HG03175 (cell line): ENCODE results near the gene HPRT1.
"Not testable (repeated sequence)": the region's sequence is repeated elsewhere in the genome, so short reads cannot be mapped to it uniquely, and the experiment has no call there.

ENCODE experiments used
- ATAC-seq: cut with Tn5 transposase; IDR thresholded peaks from one replicate; pipeline ENCODE4 v1.9.1; 2021; ENCODE audit warnings: mild to moderate bottlenecking, moderate library complexity; ENCODE audit not compliant: unreplicated experiment

The HPRT1 gene, protein sequence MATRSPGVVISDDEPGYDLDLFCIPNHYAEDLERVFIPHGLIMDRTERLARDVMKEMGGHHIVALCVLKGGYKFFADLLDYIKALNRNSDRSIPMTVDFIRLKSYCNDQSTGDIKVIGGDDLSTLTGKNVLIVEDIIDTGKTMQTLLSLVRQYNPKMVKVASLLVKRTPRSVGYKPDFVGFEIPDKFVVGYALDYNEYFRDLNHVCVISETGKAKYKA

GRCh38 chrX:134460005-134460861 lies at the start of gene HPRT1:
Gene HPRT1, plus strand, starts transcription at chrX:134460165. Its CDS starts 147 bp downstream, at chrX:134460312.
- peak; percentile 89 for ATAC-seq

DNA sequence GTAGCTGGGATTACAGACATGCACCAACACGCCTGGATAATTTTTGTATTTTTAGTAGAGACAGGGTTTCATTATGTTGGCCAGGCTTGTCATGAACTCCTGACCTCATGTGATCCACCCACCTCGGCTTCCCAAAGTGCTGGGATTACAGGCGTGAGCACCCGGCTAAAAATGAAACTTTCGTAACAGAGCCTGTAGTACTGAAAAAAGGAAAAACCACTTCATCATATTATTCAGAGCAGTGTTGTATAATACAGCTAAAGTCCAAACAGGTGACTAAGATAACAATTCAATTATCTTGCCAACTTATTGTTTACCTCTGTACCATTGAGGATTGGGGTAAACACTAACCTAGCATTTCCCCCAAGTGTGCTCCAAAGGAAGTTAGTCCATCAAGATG lies 43.9 kb upstream of the HPRT1 start:
- ATAC-seq: no peak

- ATAC-seq: no peak
These were observed 41.5 kb upstream of the HPRT1 start for GRCh38 chrX:134418317-134419113.

GRCh38 chrX:134419784-134420183 lies 40.2 kb upstream of the HPRT1 start:
- ATAC-seq: no peak

- no peak for ATAC-seq
These were observed 36.4 kb upstream of the HPRT1 start for GRCh38 chrX:134423606-134424005.

DNA sequence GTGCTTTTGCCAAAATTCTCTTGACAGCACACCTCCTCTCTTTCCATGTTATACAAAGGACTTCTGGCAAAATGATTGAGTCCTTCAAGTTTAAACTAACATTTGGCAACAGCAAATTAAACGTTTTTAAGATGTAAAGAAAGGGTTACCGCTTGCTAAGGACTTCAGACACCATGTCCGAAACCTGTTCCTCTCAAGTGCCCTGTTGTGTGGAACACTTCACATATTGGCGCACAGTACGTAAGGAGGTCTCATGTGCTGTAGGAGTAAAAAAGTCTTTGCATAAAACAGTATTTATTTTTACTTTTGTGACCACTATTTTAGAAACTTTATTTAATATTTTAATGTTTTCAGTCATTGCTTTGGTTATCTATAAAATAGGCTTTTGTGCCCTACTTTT lies 33.7 kb upstream of the HPRT1 start:
- no peak for ATAC-seq

GRCh38 chrX:134431894-134432293 lies 28.1 kb upstream of the HPRT1 start:
- no peak for ATAC-seq

DNA sequence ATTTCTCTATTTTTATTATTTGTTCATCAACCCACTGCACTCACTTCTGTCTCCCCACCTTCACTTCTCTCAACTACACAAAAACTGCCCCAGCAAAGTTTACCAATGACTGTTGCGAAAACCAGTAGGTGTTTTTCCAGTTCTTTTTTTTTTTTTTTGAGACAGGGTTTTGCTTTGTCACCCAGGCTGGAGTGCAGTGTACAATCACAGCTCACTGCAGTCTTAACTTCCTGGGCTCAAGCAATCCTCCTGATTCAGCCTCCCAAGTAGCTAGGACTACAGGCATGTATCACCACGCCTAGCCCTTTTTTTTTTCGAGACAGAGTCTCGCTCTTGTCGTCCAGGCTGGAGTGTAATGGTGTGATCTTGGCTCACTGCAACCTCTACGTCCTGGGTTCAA lies 24.1 kb upstream of the HPRT1 start:
- no peak for ATAC-seq

- ATAC-seq: no peak
These were observed 16.9 kb upstream of the HPRT1 start for GRCh38 chrX:134443020-134443419.

DNA sequence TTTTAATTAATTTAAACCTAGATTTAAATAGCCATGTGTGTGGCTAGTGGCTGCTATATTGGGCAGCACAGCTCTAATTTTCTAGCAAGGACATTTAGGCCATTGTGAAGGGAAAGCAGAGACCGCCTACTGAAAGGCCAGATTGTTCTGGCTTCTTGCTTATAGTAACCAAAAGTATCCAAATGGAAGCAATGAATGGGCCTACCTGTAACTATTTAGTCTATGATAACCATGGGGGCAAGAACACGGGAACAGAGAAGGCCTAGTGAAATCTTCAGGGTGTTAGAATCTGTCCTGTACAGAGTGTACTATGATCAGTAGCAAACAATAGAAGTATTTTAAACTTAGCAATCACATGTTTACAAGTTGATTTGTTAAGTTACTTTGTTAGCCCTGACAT lies 16.5 kb upstream of the HPRT1 start:
- ATAC-seq: no peak

- no peak for ATAC-seq
These were observed 15.3 kb upstream of the HPRT1 start for GRCh38 chrX:134444681-134445080.

DNA sequence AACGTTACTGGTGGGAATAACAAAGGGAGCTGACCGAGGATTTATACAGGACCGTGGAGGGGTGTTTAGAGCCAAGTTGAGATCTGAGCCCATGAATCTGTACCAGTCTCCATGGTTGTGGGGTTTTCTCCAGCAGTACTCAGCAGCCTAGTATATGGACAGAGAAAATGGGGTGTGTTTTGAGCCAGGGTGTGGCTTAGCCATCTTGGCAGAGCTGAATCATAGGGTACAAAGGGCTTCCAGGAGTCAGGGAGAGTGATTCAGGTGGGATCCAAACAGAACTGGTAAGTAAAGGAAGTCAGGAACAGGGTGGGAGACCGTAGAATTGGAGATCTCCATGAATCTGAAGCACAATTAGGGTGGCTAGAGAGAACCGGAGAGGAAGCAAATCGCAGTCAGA lies 7.4 kb upstream of the HPRT1 start:
- ATAC-seq: no peak

DNA sequence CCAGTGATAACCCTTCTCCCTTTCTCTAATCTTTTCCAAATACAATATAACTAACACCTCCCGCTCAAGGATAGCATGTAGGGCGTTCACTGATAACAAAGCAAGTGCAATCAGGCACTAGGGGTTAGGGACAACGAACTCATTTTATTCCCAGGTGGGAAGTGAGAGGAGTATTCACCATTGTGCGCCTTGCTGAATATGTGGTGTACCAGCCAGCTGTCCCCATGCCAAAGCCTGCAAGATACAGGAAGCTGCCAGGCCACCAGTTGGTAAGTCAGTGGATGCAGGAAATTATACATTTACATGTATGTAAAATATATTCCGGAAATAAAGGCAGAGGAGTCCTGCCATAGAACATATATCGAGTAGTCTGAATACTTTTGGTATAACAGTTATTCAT lies 6.3 kb upstream of the HPRT1 start:
- ATAC-seq: no peak

GRCh38 chrX:134454506-134454905 lies 5.5 kb upstream of the HPRT1 start:
- no peak for ATAC-seq

DNA sequence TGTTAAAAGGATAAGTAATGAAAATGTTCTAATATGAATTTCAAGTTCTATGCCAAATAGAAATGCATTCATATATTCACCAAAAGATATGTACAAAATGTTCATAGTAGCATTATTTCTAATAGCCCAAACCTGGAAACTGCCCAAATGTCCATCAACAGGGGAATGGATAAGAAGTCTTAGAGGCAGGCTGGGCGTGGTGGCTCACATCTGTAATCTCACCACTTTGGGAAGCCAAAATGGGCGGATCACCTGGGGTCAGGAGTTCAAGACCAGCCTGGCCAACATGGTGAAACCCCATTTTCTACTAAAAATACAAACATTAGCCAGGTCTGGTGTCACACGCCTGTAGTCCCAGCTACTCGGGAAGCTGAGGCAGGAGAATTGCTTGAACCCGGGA lies 2.3 kb upstream of the HPRT1 start:
- ATAC-seq: no peak

- peak; percentile 22 for ATAC-seq
These were observed 321 bp upstream of the HPRT1 start for GRCh38 chrX:134459683-134460004.

- no peak for ATAC-seq
These were observed 876 bp downstream of the HPRT1 start for GRCh38 chrX:134460862-134461220.

GRCh38 chrX:134461437-134461836 lies 1.5 kb downstream of the HPRT1 start:
- ATAC-seq: no peak

GRCh38 chrX:134462927-134463326 lies 3.0 kb downstream of the HPRT1 start:
- no peak for ATAC-seq

- ATAC-seq: not testable (repeated sequence)
These were observed 4.5 kb downstream of the HPRT1 start for GRCh38 chrX:134464453-134464852.

- ATAC-seq: no peak
These were observed 9.5 kb downstream of the HPRT1 start for GRCh38 chrX:134469486-134469885.

GRCh38 chrX:134470013-134470412 lies 10.0 kb downstream of the HPRT1 start:
- ATAC-seq: no peak
